ENCODE measurements around the gene FNDC5. TPM values are rescaled to one million over a fixed set of nuclear protein-coding genes. Genes with fewer than 3 reads are reported as not detected.
A peak's percentile ranks its signal among the peaks of the same experiment; 100 is the strongest.

Gene FNDC5
- 9.6 and 21.4 TPM in 2 replicates for total RNA-seq (ENCODE audit: low replicate concordance)

- Histone ChIP-seq H3K4me2 (peak within 1 kb of the TSS; percentile 89), H4K20me1 (ENCODE audit: low read depth) (no peaks in the 10 kb centered on the region), H3F3A (ENCODE audit: low read depth) (peaks cover 42% of the 10 kb centered on the region), H2AFZ (replicated peaks) (peak within 1 kb of the TSS; percentile 68), H3K27ac (no peak within 1 kb of the TSS), H3K27me3 (peaks cover 18% of the 10 kb centered on the region), H3K36me3 (no peaks in the 10 kb centered on the region), H3K9ac (no peak within 1 kb of the TSS), H3K9me3 (ENCODE audit: low read depth) (no peaks in the 10 kb centered on the region), H3K4me1 (peaks cover 31% of the 10 kb centered on the region), H3K4me3 (peak within 1 kb of the TSS; percentile 58), H3K79me2 (ENCODE audit: low read depth) (no peaks in the 10 kb centered on the region)
- Mint-ChIP-seq H3K27me3 (ENCODE audit: insufficient read depth, low read depth) (peaks cover 30% of the 10 kb centered on the region), H3K27ac (peak within 1 kb of the TSS; percentile 21), H3K4me1 (peaks cover 41% of the 10 kb centered on the region), H3K36me3 (no peaks in the 10 kb centered on the region), H3K4me3 (peak within 1 kb of the TSS; percentile 85), H3K9me3 (no peaks in the 10 kb centered on the region)
- no peak for TF ChIP-seq EZH2phosphoT487 (IDR thresholded peaks at IDR 0.05)
- TF ChIP-seq CTCF (IDR thresholded peaks at IDR 0.05) = no peak
- no peak for TF ChIP-seq EZH2 (IDR thresholded peaks at IDR 0.05)
- peak; percentile 86 for DNase-seq (ENCODE audit: low spot score)
Observed at GRCh38 chr1:32870615-32871363, at the start of gene FNDC5. Gene FNDC5 (minus strand): TSS chr1:32870912.

- Histone ChIP-seq H3K4me3 (no peak overlapping the region), H3K27me3 (peaks cover 27% of the 10 kb centered on the region), H4K20me1 (ENCODE audit: low read depth) (no peaks in the 10 kb centered on the region), H2AFZ (replicated peaks) (no peak overlapping the region), H3K36me3 (no peaks in the 10 kb centered on the region), H3F3A (ENCODE audit: low read depth) (peaks cover 2% of the 10 kb centered on the region), H3K9me3 (ENCODE audit: low read depth) (no peaks in the 10 kb centered on the region), H3K4me1 (no peaks in the 10 kb centered on the region), H3K9ac (no peak overlapping the region), H3K79me2 (ENCODE audit: low read depth) (no peaks in the 10 kb centered on the region), H3K4me2 (no peak overlapping the region), H3K27ac (no peak overlapping the region)
- Mint-ChIP-seq H3K36me3 (no peaks in the 10 kb centered on the region), H3K27ac (no peak overlapping the region), H3K9me3 (no peaks in the 10 kb centered on the region), H3K27me3 (ENCODE audit: insufficient read depth, low read depth) (peaks cover 6% of the 10 kb centered on the region), H3K4me1 (peaks cover 28% of the 10 kb centered on the region), H3K4me3 (no peak overlapping the region)
- DNase-seq (ENCODE audit: low spot score) = no peak
- TF ChIP-seq CTCF (IDR thresholded peaks at IDR 0.05) (no peak), EZH2phosphoT487 (IDR thresholded peaks at IDR 0.05) (no peak), EZH2 (IDR thresholded peaks at IDR 0.05) (no peak)
Observed at GRCh38 chr1:32919811-32920733, 49.4 kb upstream of the FNDC5 start.

GRCh38 chr1:32918179-32918578 is 47.5 kb upstream of the FNDC5 start:
- Histone ChIP-seq H2AFZ (replicated peaks) (no peak overlapping the region), H3K9ac (no peak overlapping the region), H3F3A (ENCODE audit: low read depth) (no peaks in the 10 kb centered on the region), H3K36me3 (no peaks in the 10 kb centered on the region), H3K27me3 (peaks cover 8% of the 10 kb centered on the region), H4K20me1 (ENCODE audit: low read depth) (no peaks in the 10 kb centered on the region), H3K9me3 (ENCODE audit: low read depth) (no peaks in the 10 kb centered on the region), H3K4me3 (no peak overlapping the region), H3K4me1 (no peaks in the 10 kb centered on the region), H3K4me2 (no peak overlapping the region), H3K27ac (no peak overlapping the region), H3K79me2 (ENCODE audit: low read depth) (no peaks in the 10 kb centered on the region)
- Mint-ChIP-seq H3K27me3 (ENCODE audit: insufficient read depth, low read depth) (peaks cover 4% of the 10 kb centered on the region), H3K36me3 (no peaks in the 10 kb centered on the region), H3K4me3 (no peak overlapping the region), H3K4me1 (peaks cover 16% of the 10 kb centered on the region), H3K9me3 (no peaks in the 10 kb centered on the region), H3K27ac (no peak overlapping the region)
- DNase-seq (ENCODE audit: low spot score) = no peak
- TF ChIP-seq EZH2phosphoT487 (IDR thresholded peaks at IDR 0.05) (no peak), CTCF (IDR thresholded peaks at IDR 0.05) (no peak), EZH2 (IDR thresholded peaks at IDR 0.05) (no peak)
